ENCODE measurements around the gene PLEKHA7.

Gene PLEKHA7

GRCh38 chr11:16987205-16987568 lies 27.0 kb downstream of the PLEKHA7 start:
- Histone ChIP-seq H3K36me3 (ENCODE audit: insufficient read depth, low read length) (no peaks in the 10 kb centered on the region), H3K4me1 (ENCODE audit: insufficient read depth, low read length) (peaks cover 20% of the 10 kb centered on the region), H3K4me3 (ENCODE audit: low read length) (no peak overlapping the region), H3K27me3 (ENCODE audit: insufficient read depth, low read length) (no peaks in the 10 kb centered on the region), H3K27ac (ENCODE audit: low read depth, low read length) (no peak overlapping the region), H3K9ac (ENCODE audit: low read depth, low read length) (no peak overlapping the region), H3K9me3 (ENCODE audit: insufficient read depth, low read depth, low read length) (no peaks in the 10 kb centered on the region)
- 46% methylated on average over 6 of the region's 6 CpGs for WGBS

GRCh38 chr11:16986434-16987204 lies 27.6 kb downstream of the PLEKHA7 start:
- H3K9me3 ChIP-seq (ENCODE audit: insufficient read depth, low read depth, low read length) = no peaks in the 10 kb centered on the region
- no peaks in the 10 kb centered on the region for H3K36me3 ChIP-seq (ENCODE audit: insufficient read depth, low read length)
- WGBS = 78% methylated on average over 5 of the region's 5 CpGs
- no peaks in the 10 kb centered on the region for H3K27me3 ChIP-seq (ENCODE audit: insufficient read depth, low read length)
- H3K9ac ChIP-seq (ENCODE audit: low read depth, low read length) = no peak overlapping the region
- H3K4me3 ChIP-seq (ENCODE audit: low read length) = no peak overlapping the region
- H3K4me1 ChIP-seq (ENCODE audit: insufficient read depth, low read length) = peaks cover 25% of the 10 kb centered on the region
- H3K27ac ChIP-seq (ENCODE audit: low read depth, low read length) = no peak overlapping the region

- H3K27ac ChIP-seq (ENCODE audit: low read depth, low read length) = no peak overlapping the region
- no peaks in the 10 kb centered on the region for H3K9me3 ChIP-seq (ENCODE audit: insufficient read depth, low read depth, low read length)
- H3K4me3 ChIP-seq (ENCODE audit: low read length) = no peak overlapping the region
- WGBS = 89% methylated on average over 1 of the region's 4 CpGs
- H3K9ac ChIP-seq (ENCODE audit: low read depth, low read length) = no peak overlapping the region
- no peaks in the 10 kb centered on the region for H3K36me3 ChIP-seq (ENCODE audit: insufficient read depth, low read length)
- H3K4me1 ChIP-seq (ENCODE audit: insufficient read depth, low read length) = peaks cover 32% of the 10 kb centered on the region
- no peaks in the 10 kb centered on the region for H3K27me3 ChIP-seq (ENCODE audit: insufficient read depth, low read length)
Observed at GRCh38 chr11:16985297-16985696, 28.9 kb downstream of the PLEKHA7 start.

GRCh38 chr11:16984229-16984628 lies 30.0 kb downstream of the PLEKHA7 start:
- peaks cover 32% of the 10 kb centered on the region for H3K4me1 ChIP-seq (ENCODE audit: insufficient read depth, low read length)
- no peaks in the 10 kb centered on the region for H3K36me3 ChIP-seq (ENCODE audit: insufficient read depth, low read length)
- no peak overlapping the region for H3K4me3 ChIP-seq (ENCODE audit: low read length)
- no peak overlapping the region for H3K27ac ChIP-seq (ENCODE audit: low read depth, low read length)
- no peaks in the 10 kb centered on the region for H3K9me3 ChIP-seq (ENCODE audit: insufficient read depth, low read depth, low read length)
- 92% methylated on average over 2 of the region's 2 CpGs for WGBS
- no peaks in the 10 kb centered on the region for H3K27me3 ChIP-seq (ENCODE audit: insufficient read depth, low read length)
- no peak overlapping the region for H3K9ac ChIP-seq (ENCODE audit: low read depth, low read length)

- no peak overlapping the region for H3K9ac ChIP-seq (ENCODE audit: low read depth, low read length)
- H3K27ac ChIP-seq (ENCODE audit: low read depth, low read length) = no peak overlapping the region
- 92% methylated on average over 1 of the region's 1 CpG for WGBS
- no peaks in the 10 kb centered on the region for H3K9me3 ChIP-seq (ENCODE audit: insufficient read depth, low read depth, low read length)
- H3K4me1 ChIP-seq (ENCODE audit: insufficient read depth, low read length) = peaks cover 39% of the 10 kb centered on the region
- no peaks in the 10 kb centered on the region for H3K27me3 ChIP-seq (ENCODE audit: insufficient read depth, low read length)
- no peak overlapping the region for H3K4me3 ChIP-seq (ENCODE audit: low read length)
- no peaks in the 10 kb centered on the region for H3K36me3 ChIP-seq (ENCODE audit: insufficient read depth, low read length)
Observed at GRCh38 chr11:16982809-16983208, 31.4 kb downstream of the PLEKHA7 start.

- no peaks in the 10 kb centered on the region for H3K9me3 ChIP-seq (ENCODE audit: insufficient read depth, low read depth, low read length)
Observed at GRCh38 chr11:16982256-16982671, 31.9 kb downstream of the PLEKHA7 start.

GRCh38 chr11:16981651-16982194 lies 32.5 kb downstream of the PLEKHA7 start:
- 49% methylated on average over 9 of the region's 9 CpGs for WGBS
- Histone ChIP-seq H3K4me1 (ENCODE audit: insufficient read depth, low read length) (peaks cover 37% of the 10 kb centered on the region), H3K27me3 (ENCODE audit: insufficient read depth, low read length) (no peaks in the 10 kb centered on the region), H3K9me3 (ENCODE audit: insufficient read depth, low read depth, low read length) (no peaks in the 10 kb centered on the region), H3K4me3 (ENCODE audit: low read length) (no peak overlapping the region), H3K27ac (ENCODE audit: low read depth, low read length) (peak overlapping the region; percentile 37), H3K9ac (ENCODE audit: low read depth, low read length) (no peak overlapping the region), H3K36me3 (ENCODE audit: insufficient read depth, low read length) (no peaks in the 10 kb centered on the region)

More at GRCh38 chr11:16982256-16982671, 31.9 kb downstream of the PLEKHA7 start:
- WGBS = 71% methylated on average over 5 of the region's 5 CpGs
- Histone ChIP-seq H3K9ac (ENCODE audit: low read depth, low read length) (no peak overlapping the region), H3K27me3 (ENCODE audit: insufficient read depth, low read length) (no peaks in the 10 kb centered on the region), H3K4me1 (ENCODE audit: insufficient read depth, low read length) (peaks cover 39% of the 10 kb centered on the region), H3K27ac (ENCODE audit: low read depth, low read length) (peak overlapping the region; percentile 11; the same call in 1 of the 2 replicates), H3K36me3 (ENCODE audit: insufficient read depth, low read length) (no peaks in the 10 kb centered on the region), H3K4me3 (ENCODE audit: low read length) (no peak overlapping the region)

GRCh38 chr11:16979703-16980622 lies 34.3 kb downstream of the PLEKHA7 start:
- H3K36me3 ChIP-seq (ENCODE audit: insufficient read depth, low read length) = no peaks in the 10 kb centered on the region
- no peaks in the 10 kb centered on the region for H3K27me3 ChIP-seq (ENCODE audit: insufficient read depth, low read length)
- H3K9me3 ChIP-seq (ENCODE audit: insufficient read depth, low read depth, low read length) = no peaks in the 10 kb centered on the region
- H3K4me1 ChIP-seq (ENCODE audit: insufficient read depth, low read length) = peaks cover 32% of the 10 kb centered on the region; the same call in 1 of the 2 replicates
- H3K4me3 ChIP-seq (ENCODE audit: low read length) = no peak overlapping the region
- no peak overlapping the region for H3K9ac ChIP-seq (ENCODE audit: low read depth, low read length)
- 91% methylated on average over 8 of the region's 8 CpGs for WGBS
- no peak overlapping the region for H3K27ac ChIP-seq (ENCODE audit: low read depth, low read length)

GRCh38 chr11:16977994-16978315 lies 36.3 kb downstream of the PLEKHA7 start:
- Histone ChIP-seq H3K4me3 (ENCODE audit: low read length) (no peak overlapping the region), H3K9ac (ENCODE audit: low read depth, low read length) (no peak overlapping the region), H3K36me3 (ENCODE audit: insufficient read depth, low read length) (no peaks in the 10 kb centered on the region), H3K9me3 (ENCODE audit: insufficient read depth, low read depth, low read length) (no peaks in the 10 kb centered on the region), H3K4me1 (ENCODE audit: insufficient read depth, low read length) (peaks cover 32% of the 10 kb centered on the region; the same call in 1 of the 2 replicates), H3K27ac (ENCODE audit: low read depth, low read length) (no peak overlapping the region), H3K27me3 (ENCODE audit: insufficient read depth, low read length) (no peaks in the 10 kb centered on the region)
- 57% methylated on average over 2 of the region's 2 CpGs for WGBS

- no peak overlapping the region for H3K27ac ChIP-seq (ENCODE audit: low read depth, low read length)
- H3K9ac ChIP-seq (ENCODE audit: low read depth, low read length) = no peak overlapping the region
- no peaks in the 10 kb centered on the region for H3K36me3 ChIP-seq (ENCODE audit: insufficient read depth, low read length)
- peaks cover 30% of the 10 kb centered on the region; the same call in 1 of the 2 replicates for H3K4me1 ChIP-seq (ENCODE audit: insufficient read depth, low read length)
- WGBS = 86% methylated on average over 5 of the region's 7 CpGs
- H3K27me3 ChIP-seq (ENCODE audit: insufficient read depth, low read length) = no peaks in the 10 kb centered on the region
- no peak overlapping the region for H3K4me3 ChIP-seq (ENCODE audit: low read length)
- no peaks in the 10 kb centered on the region for H3K9me3 ChIP-seq (ENCODE audit: insufficient read depth, low read depth, low read length)
Observed at GRCh38 chr11:16977136-16977993, 36.8 kb downstream of the PLEKHA7 start.
